SHP77 (cell line): ENCODE measurements around the gene KRTAP5-7.

Experiments used
- DNase-seq, 2 experiments: peaks; one replicate each; lab custom pipeline; 2025; lab: John Stamatoyannopoulos, UW

KRTAP5-7 gene

DNA sequence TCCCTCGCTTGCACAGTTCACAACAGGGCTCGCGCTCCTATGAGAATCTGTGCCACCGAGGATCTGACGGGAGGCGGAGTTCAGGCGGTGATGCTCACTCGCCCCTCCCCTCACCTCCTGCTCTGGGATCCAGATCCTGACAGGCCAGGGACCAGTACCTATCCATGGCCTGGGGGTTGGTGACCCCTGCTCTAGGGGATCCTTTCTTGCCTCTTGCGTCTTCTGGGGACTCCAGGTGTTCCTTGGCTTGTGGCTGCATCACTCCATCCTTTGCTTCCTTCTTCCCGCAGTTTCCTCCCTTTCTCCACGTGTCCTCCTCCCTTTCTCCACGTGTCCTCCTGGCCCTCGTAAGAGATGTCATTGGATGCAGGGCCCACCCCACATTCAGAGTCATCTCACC lies 30.6 kb upstream of the KRTAP5-7 start:
- DNase-seq, result no peak

DNA sequence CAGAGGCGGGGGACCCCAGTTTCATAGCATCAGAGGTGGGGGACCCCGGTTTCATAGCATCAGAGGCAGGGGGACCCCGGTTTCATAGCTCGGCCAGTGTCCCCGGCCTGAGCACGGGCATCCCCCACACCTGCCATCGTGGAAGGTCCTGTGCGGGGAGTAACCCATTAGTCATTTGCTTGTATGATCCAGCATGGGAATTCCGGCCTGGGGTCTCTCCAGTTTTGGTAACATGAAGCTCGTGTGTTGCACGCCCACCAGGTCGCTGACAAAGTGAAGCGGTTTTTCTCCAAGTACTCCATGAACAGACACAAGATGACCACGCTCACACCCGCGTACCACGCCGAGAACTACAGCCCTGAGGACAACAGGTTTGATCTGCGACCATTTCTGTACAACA lies 29.0 kb upstream of the KRTAP5-7 start:
- no peak for DNase-seq

DNA sequence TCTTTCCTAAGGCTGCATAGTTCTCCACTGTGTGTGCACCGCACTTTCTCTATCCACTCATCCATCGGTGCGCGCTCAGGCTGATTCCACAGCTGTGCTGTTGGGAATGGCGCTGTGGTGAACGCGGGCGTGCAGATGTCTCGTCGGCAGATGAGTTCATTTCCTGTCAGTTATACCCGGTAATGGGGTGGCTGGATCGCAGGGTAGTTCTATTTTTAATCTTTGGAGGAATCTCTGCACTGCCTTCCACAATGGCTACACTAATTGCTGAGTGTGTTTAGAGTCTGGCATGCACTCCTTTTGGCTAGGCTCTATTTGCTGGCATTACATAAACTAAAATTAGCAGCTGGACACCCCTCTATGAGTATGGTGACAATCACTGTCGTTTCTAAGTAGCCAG lies 27.9 kb upstream of the KRTAP5-7 start:
- DNase-seq, result peak in 1 of 2 experiments; percentile 9

DNA sequence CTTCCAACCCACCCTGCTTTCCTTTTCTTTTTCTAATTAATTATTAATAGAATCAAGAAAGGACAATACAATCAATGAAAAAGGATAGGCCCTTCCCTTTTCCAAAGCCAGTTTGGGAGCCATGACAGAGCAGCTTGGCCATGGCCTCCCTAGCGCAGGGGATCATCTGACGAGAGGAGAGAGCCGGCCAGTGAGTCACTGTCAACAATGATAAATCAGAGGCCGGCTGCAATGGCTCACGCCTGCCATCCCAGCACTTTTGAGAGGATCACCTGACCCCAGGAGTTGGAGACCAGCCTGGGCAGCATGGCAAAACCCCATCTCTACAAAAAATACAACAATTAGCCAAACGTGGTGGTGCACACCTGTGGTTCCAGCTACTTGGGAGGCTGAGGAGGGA lies 27.5 kb upstream of the KRTAP5-7 start:
- peak in 1 of 2 experiments; percentile 31 for DNase-seq

DNA sequence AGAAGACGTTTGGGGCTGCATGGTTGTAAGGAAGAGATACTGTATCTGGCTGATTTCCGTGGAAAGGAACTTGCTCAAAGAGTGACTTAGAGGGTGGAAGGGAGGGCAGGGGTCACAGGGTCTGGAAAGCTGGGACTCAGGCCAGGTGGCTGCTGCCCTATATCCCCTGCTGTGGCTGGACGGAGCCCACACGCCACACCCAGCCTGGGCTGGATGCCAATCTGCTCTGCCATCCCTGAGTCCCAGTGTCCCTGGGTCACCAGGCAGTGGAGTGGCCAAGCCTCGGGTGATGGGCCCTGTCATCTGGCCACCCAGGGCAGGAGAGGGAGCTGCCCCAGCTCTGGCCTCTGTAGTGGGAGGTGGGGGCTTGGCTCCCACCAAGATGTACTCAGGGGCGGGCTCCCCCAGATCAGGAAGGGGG lies 26.5 kb upstream of the KRTAP5-7 start:
- DNase-seq, result peak in 1 of 2 experiments; percentile 32

DNA sequence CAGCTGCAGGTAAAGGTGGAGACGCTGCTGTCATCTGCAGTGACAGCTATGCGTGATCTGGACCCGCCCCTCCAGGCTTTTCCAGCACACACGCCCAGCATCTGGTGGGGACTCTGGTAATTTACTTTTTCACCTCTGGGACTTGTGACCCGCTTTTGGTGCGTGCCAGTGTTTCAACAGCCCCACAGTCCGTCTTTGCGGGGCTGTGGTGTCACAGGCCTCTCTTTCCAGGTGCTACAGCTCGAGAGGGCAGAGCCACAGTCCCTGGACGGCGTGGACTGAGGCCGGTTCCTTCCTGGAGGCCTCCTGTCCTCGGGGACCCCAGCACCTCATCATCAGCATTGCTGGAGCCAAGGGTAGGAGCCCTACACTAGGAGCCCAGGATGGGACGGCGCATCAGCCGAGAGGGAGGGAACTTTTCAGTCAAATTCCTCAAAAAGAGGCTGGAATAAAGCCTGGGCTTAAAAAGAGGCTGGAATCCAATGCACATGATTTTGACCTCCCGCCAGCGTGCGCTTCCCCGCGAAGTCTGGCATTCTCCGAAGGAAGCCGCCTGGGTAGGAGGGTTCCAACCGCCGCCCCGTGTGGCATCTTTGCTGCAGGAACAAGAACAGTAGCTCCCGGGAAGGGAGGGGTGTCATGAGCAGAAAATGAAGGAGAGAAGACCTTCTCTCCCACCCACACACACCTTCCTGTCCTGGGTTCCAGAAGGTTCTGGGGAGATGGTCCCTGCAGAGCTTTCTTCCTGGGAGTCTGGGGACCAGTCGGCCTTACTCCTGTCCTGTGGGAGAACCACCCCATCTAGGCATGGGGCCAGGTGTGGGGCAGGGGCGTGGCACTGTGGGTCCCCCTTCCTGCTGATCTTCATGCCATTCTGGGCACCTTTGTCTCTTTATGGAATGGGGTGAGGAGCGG lies 25.7 kb upstream of the KRTAP5-7 start:
- no peak for DNase-seq

DNA sequence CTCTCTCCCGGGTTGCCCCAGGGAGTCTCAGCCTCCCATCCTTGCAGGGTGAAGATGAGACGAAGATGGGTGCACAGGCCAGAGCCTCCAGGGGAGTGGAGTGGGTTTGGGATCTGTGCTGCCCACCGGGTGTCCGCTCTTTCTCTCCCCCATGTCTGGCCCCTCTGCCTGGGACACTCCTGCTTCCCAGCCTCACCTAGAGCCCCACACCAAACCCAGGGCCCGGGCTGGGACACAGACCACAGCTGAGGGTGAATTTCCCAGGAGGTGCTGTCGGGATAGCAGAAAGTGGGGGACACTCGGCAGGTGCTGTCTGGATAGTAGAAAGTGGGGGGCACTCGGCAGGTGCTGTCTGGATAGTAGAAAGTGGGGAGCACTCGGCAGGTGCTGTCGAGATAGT lies 25.0 kb upstream of the KRTAP5-7 start:
- DNase-seq, result no peak

DNA sequence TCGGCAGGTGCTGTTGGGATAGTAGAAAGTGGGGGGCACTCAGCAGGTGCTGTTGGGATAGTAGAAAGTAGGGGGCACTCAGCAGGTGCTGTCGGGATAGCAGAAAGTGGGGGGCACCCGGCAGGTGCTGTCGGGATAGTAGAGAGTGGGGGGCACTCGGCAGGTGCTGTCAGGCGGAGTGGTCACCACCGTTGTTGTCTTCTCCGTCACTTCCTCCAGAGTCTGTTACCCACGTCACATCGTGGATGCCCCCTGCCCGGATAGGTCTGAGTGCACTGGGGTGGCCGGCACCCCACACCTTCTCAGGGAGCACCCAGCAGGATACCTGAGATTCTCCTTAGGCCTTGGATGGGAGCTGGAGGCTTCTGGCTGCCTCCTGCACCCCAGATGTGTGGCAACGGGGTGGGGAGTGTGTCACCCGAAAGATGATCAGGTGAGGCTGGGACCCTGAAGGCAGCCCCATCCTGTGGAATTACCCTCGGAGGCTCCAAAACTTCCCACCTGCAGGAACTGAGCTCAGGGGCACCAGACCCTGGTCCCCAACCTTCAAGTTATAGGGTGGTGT lies 24.1 kb upstream of the KRTAP5-7 start:
- no peak for DNase-seq

DNA sequence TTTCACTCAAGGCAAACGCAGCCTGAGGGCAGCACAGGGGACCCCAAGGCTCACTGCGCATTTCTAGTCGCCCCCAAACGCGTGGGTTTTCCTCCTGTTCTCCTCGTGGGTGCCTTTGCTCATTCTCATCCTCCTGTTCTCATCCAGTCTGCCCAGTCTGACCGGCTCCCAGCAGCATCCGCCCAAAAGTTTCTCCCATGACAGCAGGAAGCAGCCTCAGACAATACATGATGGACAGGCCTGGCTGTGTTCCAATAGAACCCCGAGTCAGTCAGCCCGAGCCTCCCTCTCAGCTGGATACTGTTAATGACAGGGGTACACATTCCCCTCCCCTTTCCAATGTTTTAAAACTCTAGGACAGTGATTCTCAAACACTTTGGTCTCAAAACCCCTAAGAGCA lies 22.5 kb upstream of the KRTAP5-7 start:
- no peak for DNase-seq

DNA sequence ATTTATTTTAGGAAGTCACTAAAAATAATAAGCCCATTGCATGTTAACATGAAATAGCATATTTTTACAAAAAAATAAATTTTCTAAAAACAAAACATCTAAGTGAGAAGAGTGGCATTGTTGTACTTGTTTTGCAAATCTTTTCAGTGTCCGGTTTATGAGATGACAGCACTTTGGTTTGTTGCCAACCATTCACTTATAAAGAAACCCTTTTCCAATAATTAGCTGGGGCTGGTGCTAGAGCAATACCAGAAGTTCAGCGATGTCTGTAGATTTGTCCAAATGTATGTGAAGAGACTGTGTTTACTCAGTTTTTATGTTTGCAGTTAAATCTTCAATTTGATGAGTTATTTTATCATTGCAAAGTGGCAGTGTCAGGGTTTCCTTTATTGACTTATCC lies 22.1 kb upstream of the KRTAP5-7 start:
- DNase-seq, result no peak

DNA sequence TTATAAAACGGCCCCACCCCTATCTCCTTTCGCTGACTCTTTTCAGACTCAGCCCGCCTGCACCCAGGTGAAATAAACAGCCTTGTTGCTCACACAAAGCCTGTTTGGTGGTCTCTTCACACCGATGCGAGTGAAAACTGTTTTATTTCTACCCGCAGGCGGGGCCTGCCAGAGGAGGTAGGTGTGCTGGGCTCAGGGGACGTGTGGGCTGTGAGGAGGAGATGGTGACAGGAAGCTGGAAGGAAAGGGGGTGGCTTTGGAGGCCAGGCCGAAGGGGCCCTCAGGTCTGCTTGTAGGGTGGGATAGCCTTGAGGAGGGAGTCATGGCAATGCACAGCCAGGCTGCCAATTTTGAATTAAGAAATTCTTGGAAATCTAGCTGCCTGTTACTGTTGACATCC lies 21.3 kb upstream of the KRTAP5-7 start:
- no peak for DNase-seq

DNA sequence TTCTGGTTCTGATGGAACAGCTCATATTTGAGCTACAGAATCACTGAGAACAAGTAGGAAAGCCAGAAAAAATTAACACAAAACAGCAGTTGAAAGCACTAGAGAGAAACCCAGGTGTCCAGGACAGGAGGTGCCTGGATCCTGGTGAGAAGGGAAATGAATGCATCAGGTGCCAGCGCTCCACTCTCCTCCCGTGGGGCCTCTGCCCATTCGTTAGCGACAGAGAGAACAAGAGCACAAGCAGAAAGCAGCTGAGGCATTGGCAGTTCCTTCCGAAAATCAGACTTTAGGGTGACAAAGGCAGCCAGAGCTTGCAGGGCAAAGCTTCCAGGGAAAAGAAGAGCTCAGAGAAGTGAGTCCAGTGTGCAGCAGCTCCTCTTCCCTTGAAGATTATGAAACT lies 20.0 kb upstream of the KRTAP5-7 start:
- no peak for DNase-seq

DNA sequence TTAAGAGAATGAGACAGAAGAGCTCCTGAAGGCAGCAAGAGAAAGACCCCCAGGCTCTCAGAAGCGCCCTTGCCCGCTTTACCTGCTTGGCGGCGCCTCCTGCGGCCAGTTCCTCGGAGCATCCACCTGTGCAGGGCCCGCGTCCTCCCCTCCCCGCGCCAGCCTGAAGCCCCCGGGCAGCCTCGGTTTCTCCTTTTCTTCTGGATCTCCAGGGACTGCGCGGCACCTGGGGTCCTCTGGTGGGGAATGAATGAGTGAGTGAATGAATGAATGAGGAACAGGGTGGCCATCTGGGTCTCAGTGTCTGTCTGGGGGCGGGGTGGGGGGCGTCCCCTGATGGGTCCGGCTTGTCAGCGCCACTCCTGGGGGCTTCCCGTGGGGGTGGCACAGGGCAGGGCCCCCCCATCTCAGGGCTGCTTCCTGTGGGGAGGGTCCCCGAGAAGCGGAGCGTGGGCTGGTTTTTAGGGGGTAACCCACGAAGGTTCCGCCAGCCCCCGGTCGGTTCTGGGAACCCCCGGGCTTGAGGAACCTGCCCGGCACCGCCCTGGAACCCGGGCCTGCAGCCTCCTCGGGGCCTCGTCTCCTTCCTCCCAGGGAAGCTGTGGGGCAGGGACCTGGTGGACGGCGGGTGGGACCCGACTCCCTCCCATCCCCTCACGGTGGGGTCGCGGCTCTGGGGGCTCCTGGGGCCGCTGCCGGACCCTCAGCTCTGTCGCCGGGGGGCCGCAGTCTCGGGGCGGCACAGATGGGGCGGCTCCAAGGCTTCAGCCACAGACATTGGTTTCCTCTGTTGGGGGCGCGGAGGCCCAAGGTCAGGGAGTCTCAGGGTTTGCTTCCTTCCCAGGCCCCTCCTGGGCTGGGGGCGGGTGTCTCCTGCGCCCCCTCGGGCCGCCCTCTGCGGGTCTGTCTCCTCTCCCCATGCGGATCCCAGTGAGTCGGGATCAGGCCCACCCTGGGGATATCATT lies 8.3 kb upstream of the KRTAP5-7 start:
- DNase-seq, result no peak

DNA sequence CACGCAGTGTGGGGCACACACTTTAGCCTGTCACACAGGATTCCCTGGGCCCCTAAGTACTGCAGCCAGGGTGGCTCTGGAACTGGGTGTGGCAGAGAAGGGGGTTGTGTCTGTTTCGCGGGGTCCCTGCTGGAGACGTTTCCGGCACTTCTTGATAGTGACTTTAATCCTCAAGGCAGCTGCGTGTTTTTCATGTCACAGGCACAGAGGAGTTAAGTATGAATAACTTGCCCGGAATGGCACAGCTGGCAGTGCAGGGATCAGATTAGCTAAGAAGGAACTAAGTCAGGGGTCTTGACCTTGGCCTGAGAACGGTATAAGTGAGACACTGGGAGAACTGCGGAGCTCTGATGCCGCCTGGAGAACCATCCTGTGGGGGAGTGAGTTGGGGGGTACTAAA lies 7.5 kb upstream of the KRTAP5-7 start:
- no peak for DNase-seq

DNA sequence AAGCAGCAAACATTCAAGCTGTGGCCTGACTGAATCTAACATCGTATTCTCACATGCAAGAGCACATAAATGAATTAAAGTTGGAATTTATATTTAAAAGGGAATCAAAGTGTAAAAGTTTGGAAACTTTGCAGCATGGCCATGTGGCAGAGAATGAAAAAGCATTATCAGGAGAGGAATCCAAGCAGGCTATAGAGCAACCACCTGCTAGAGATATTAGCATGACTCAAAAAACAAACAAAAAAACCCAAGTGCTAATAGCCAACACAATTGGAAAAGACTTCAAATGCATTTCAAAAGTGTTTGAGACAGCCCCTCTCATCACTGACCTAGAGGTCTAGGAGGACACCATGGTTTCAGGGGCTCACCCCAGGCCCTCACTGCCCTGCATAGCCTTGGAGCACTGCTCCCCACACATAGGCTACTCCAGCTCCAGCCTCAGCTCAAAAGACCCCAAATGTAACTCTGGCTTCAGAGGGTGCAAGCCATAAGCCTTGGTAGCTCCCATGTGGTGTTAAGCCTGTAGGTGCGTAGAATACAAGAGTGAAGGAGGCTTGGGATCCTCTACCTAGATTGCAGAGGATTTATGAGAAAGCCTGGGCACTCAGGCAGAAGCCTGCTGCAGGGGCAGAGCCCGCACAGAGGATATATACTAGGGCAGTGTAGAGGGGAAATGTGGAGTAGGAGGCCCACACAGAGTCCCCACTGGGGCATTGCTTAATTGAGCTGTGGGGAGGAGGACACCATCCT lies 1.7 kb upstream of the KRTAP5-7 start:
- no peak for DNase-seq

DNA sequence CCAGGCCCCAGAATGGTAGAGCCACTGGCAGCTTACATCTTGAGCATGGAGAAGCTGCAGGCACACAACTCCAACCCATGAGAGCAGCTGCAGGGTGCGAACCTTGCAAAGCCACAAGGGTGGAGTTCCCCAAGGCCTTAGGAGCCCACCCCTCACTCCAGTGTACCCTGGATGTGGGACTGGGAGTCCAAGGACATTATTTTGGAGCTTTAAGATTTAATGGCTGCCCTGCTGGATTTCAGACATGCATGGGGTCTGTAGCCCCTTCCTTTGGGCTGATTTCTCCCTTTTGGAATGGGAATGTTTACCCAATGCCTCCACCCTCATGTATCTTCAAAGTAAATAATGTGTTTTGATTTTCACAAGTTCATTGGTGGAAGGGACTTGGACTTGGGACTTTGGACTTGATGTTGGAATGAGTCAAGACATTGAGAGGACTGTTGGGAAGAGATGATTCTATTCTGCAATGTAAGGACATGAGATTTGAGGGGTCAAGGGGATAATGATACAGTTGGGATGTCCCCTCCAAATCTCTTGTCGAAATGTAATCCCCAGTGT lies 1.1 kb upstream of the KRTAP5-7 start:
- DNase-seq, result no peak

DNA sequence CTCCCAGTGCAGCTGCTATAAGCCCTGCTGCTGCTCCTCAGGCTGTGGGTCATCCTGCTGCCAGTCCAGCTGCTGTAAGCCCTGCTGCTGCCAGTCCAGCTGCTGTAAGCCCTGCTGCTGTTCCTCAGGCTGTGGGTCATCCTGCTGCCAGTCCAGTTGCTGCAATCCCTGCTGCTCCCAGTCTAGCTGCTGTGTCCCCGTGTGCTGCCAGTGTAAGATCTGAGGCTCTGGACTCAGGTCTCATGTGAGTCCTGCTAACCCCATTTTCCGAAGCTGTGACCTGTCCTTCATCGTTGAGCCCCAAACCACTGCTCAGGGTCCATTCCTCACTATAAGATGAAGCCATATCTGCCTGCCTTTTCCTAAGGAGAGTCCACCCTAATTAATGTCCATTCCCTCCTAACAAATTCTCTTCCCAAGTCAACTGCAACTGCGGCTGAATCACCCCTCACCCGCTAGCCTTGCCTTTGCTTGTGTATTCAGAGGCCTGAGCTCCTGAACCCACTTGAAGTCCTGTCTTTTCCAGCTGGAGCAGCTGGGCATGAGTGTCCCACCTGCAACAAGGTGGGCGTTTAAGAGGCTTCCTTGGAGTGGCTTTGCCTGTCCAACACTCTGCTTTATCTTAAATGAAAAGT lies 626 bp downstream of the KRTAP5-7 start:
- no peak for DNase-seq

DNA sequence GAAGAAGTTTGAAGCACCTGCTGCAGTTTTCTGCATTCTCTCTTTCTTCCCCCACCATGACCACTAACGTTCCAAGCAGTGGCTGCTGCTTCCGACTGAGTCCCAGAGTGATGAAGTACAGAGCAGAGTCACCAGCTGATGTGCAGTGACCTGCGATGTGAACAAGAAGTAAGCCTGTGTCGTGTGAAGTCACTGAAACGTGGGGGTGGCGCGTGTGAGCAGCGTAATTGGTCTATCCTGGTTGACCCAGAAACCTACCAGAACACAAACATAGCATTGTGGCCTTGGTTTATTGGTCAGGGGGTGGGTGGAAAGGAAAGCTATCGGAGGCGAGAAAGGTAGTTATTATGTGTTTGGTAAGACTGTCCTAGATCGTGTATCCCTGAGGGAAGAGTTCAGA lies 3.5 kb downstream of the KRTAP5-7 start:
- no peak for DNase-seq

DNA sequence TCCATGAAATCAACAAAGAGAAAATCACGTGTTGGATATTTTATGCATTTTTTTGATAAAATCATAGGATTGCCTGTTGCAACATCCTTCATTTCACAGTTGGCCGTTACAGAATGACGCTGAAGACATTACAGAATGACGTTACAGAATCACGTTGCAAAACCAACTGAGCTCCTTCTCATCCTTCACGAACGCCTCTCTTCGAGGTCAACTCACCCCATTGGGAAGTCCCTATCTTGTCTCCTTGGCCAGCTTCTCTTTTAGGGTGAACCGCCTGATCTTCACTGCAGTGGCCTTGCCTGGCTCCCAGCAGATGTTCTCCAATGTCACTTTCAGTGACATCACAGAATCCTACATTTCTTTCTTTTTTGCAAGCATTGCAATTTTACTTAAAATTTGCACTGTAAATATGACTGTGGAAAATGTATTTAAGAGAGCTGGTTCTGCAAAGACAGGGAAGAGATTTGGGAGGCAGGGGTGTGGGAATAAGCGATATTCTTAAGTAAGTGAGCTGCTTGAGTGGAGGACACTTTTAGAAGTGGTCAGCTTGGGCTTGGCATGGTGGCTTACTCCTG lies 5.1 kb downstream of the KRTAP5-7 start:
- no peak for DNase-seq
